Stimulated activated CD8-positive, alpha-beta memory T cell treated with anti-CD3 and anti-CD28 coated beads, Interleukin-7, amount 100 ng/mL, for 48 hours (primary cell): ENCODE results near the gene HARBI1.
"Not testable (repeated sequence)": the region's sequence is repeated elsewhere in the genome, so short reads cannot be mapped to it uniquely, and the experiment has no call there.

Experiments
- DNase-seq, 2 donors: peaks; one replicate each; pipeline ENCODE4 v3.0.0-alpha.2; 2020; ENCODE audit warnings: low read depth in 1 of 2; ENCODE audit errors: extremely low read depth in 1 of 2

HARBI1 gene

GRCh38 chr11:46597609-46598219 is 19.3 kb downstream of the HARBI1 start:
- no peak for DNase-seq

GRCh38 chr11:46597155-46597554 is 19.9 kb downstream of the HARBI1 start:
- no peak for DNase-seq

GRCh38 chr11:46594785-46595184 is 22.2 kb downstream of the HARBI1 start:
- DNase-seq: no peak

GRCh38 chr11:46594374-46594700 is 22.7 kb downstream of the HARBI1 start:
- DNase-seq: no peak

GRCh38 chr11:46593550-46594373 is 23.3 kb downstream of the HARBI1 start, which contains the start of gene AMBRA1:
AMBRA1 (minus strand) TSS chr11:46594023; CDS start chr11:46548380, 45,643 bp downstream.
- DNase-seq: peak; percentile 47 to 76

GRCh38 chr11:46590740-46591605 is 26.1 kb downstream of the HARBI1 start:
- DNase-seq: no peak

- no peak for DNase-seq
Measured at GRCh38 chr11:46588915-46589314, 28.1 kb downstream of the HARBI1 start.

GRCh38 chr11:46588131-46588530 is 28.9 kb downstream of the HARBI1 start:
- DNase-seq: no peak

- DNase-seq: not testable (repeated sequence)
Measured at GRCh38 chr11:46583513-46583912, 33.5 kb downstream of the HARBI1 start.

- DNase-seq: no peak
Measured at GRCh38 chr11:46582588-46582987, 34.4 kb downstream of the HARBI1 start.

GRCh38 chr11:46577058-46577457 is 40.0 kb downstream of the HARBI1 start:
- no peak for DNase-seq

- DNase-seq: no peak
Measured at GRCh38 chr11:46574656-46575055, 42.4 kb downstream of the HARBI1 start.

- DNase-seq: no peak
Measured at GRCh38 chr11:46570790-46571398, 46.1 kb downstream of the HARBI1 start.

GRCh38 chr11:46565232-46565840 is 51.7 kb downstream of the HARBI1 start:
- DNase-seq: no peak

- DNase-seq: no peak
Measured at GRCh38 chr11:46564459-46564858, 52.6 kb downstream of the HARBI1 start.

GRCh38 chr11:46562527-46562926 is 54.5 kb downstream of the HARBI1 start:
- no peak for DNase-seq

GRCh38 chr11:46560300-46560991 is 56.6 kb downstream of the HARBI1 start:
- DNase-seq: peak in 1 of 2 donors; percentile 5

- DNase-seq: no peak
Measured at GRCh38 chr11:46559815-46560214, 57.2 kb downstream of the HARBI1 start.

- no peak for DNase-seq
Measured at GRCh38 chr11:46557684-46558151, 59.3 kb downstream of the HARBI1 start.
